IMR-90 (cell line): ENCODE results near the gene TOMM20. TPM values are rescaled to one million over a fixed set of nuclear protein-coding genes. Genes with fewer than 3 reads are reported as not detected.
A peak's percentile ranks its signal among the peaks of the same experiment; 100 is the strongest.

Source experiments
- ATAC-seq: fragments of 200-7000 bp; cut with Tn5 transposase; 2 replicates; pipeline ENCODE4 v1.9.1; 2020; ENCODE audit warnings: low read depth, mild to moderate bottlenecking, moderate library complexity
- BruUV-seq: library from RNA; stranded (reverse); fragments of 400-500 nt; replicated peaks from 2 replicates; lab custom pipeline; 2021; lab: Mats Ljungman, UMichigan
- CTCF ChIA-PET: fragments of 300-600 bp; formaldehyde crosslinking; extraction: SDS; loops from one replicate; lab custom pipeline; 2021; ENCODE audit warnings: antibody characterized with exemption; lab: Yijun Ruan, JAX
- POLR2A ChIA-PET: fragments of 300-600 bp; sonication (Branson Sonifier 250); formaldehyde crosslinking; loops from one replicate; lab custom pipeline; 2022; ENCODE audit warnings: antibody characterized with exemption; ENCODE audit not compliant: unreplicated experiment; lab: Charles Lee
- DNase-seq: peaks from one replicate; pipeline ENCODE4 v3.0.0; 2013
- H2AFZ ChIP-seq: replicated peaks from 2 replicates; pipeline ENCODE3; 2013; ENCODE audit warnings: low read length, mild to moderate bottlenecking; ENCODE audit not compliant: poor library complexity
- H2AK5ac ChIP-seq: 2 replicates; pipeline ENCODE4 v1.6.1; 2013; ENCODE audit warnings: low read depth, low read length, inconsistent platforms
- H2AK9ac ChIP-seq: replicated peaks from 2 replicates; pipeline ENCODE3; 2013; ENCODE audit warnings: mild to moderate bottlenecking, low read depth, low read length, moderate library complexity; ENCODE audit not compliant: poor library complexity
- H2BK120ac ChIP-seq: 2 replicates; pipeline ENCODE4 v1.6.1; 2013; ENCODE audit warnings: low read depth, low read length, inconsistent platforms
- H2BK15ac ChIP-seq: 3 replicates; pipeline ENCODE4 v1.6.1; 2013; ENCODE audit warnings: low read depth, low read length, inconsistent platforms
- H2BK20ac ChIP-seq: 2 replicates; pipeline ENCODE4 v1.6.1; 2013; ENCODE audit warnings: low read depth, mild to moderate bottlenecking, inconsistent platforms, low read length, moderate library complexity
- H2BK5ac ChIP-seq: 2 replicates; pipeline ENCODE4 v1.6.1; 2013; ENCODE audit warnings: mild to moderate bottlenecking, low read depth, low read length, inconsistent platforms; ENCODE audit not compliant: poor library complexity, severe bottlenecking
- H3K14ac ChIP-seq: replicated peaks from 2 replicates; pipeline ENCODE4 v1.6.1; 2013; ENCODE audit warnings: low read depth, low read length, inconsistent platforms
- H3K18ac ChIP-seq: 2 replicates; pipeline ENCODE4 v1.6.1; 2013; ENCODE audit warnings: low read depth, low read length, control low read depth
- H3K23ac ChIP-seq: 2 replicates; pipeline ENCODE4 v1.6.1; 2013; ENCODE audit warnings: low read depth, low read length, inconsistent platforms
- H3K27ac ChIP-seq: 2 replicates; pipeline ENCODE4 v1.5.1; 2013; ENCODE audit warnings: mild to moderate bottlenecking, control low read depth, low read length; ENCODE audit not compliant: insufficient read depth
- H3K27me3 ChIP-seq: 2 replicates; pipeline ENCODE4 v1.6.1; 2013; ENCODE audit warnings: low read length; ENCODE audit not compliant: control insufficient read depth, insufficient read depth
- H3K36me3 ChIP-seq: 2 replicates; pipeline ENCODE4 v1.6.1; 2013; ENCODE audit warnings: low read length, mixed read lengths; ENCODE audit not compliant: control insufficient read depth, insufficient read depth
- H3K4ac ChIP-seq: 2 replicates; pipeline ENCODE4 v1.6.1; 2013; ENCODE audit warnings: low read depth, low read length, inconsistent platforms
- H3K4me1 ChIP-seq: 2 replicates; pipeline ENCODE4 v1.6.1; 2013; ENCODE audit warnings: low read length, mixed read lengths; ENCODE audit not compliant: control insufficient read depth, insufficient read depth
- H3K4me2 ChIP-seq: 2 replicates; pipeline ENCODE4 v1.6.1; 2013; ENCODE audit warnings: low read depth, mild to moderate bottlenecking, control low read depth, low read length, moderate library complexity
- H3K4me3 ChIP-seq: 2 replicates; pipeline ENCODE4 v1.5.1; 2013; ENCODE audit warnings: low read depth, mild to moderate bottlenecking, control low read depth, low read length, moderate library complexity; ENCODE audit not compliant: insufficient read depth
- H3K56ac ChIP-seq: 2 replicates; pipeline ENCODE4 v1.6.1; 2013; ENCODE audit warnings: low read length, inconsistent platforms; ENCODE audit not compliant: insufficient read depth; ENCODE audit errors: extremely low read depth
- H3K79me1 ChIP-seq, 2 experiments: 2 replicates each; pipeline ENCODE4 v1.6.1; 2013; ENCODE audit warnings: low read length in 2 of 2, inconsistent platforms in 1 of 2, low read depth in 1 of 2
- H3K9ac ChIP-seq: 2 replicates; pipeline ENCODE4 v1.6.1; 2013; ENCODE audit warnings: low read depth, low read length, control low read depth
- H3K9me1 ChIP-seq: 2 replicates; pipeline ENCODE4 v1.6.1; 2013; ENCODE audit warnings: low read length, inconsistent platforms; ENCODE audit not compliant: insufficient read depth
- H3K9me3 ChIP-seq: 2 replicates; pipeline ENCODE4 v1.6.1; 2013; ENCODE audit warnings: low read length; ENCODE audit not compliant: control insufficient read depth, insufficient read depth
- H4K20me1 ChIP-seq: 2 replicates; pipeline ENCODE4 v1.6.1; 2013; ENCODE audit warnings: low read length, inconsistent platforms; ENCODE audit not compliant: insufficient read depth
- H4K5ac ChIP-seq: 2 replicates; pipeline ENCODE4 v1.6.1; 2013; ENCODE audit warnings: mild to moderate bottlenecking, low read depth, low read length, control low read depth
- H4K8ac ChIP-seq, 2 experiments: 2 replicates each; pipeline ENCODE4 v1.6.1; 2013; ENCODE audit warnings: low read depth in 2 of 2, low read length in 2 of 2, control low read depth in 1 of 2, inconsistent platforms in 1 of 2
- H4K91ac ChIP-seq: 2 replicates; pipeline ENCODE4 v1.6.1; 2013; ENCODE audit warnings: low read depth, low read length, inconsistent platforms; ENCODE audit not compliant: insufficient read depth
- CEBPB ChIP-seq: IDR thresholded peaks from 2 replicates; pipeline ENCODE4 v1.6.1; 2012; ENCODE audit warnings: low read depth, low read length, improper control_type of control experiment
- MAFK ChIP-seq: IDR thresholded peaks from 2 replicates; pipeline ENCODE4 v1.6.1; 2012; ENCODE audit warnings: low read depth, low read length, improper control_type of control experiment
- MAZ ChIP-seq: IDR thresholded peaks from 2 replicates; pipeline ENCODE4 v1.6.1; 2012; ENCODE audit warnings: low read depth, mild to moderate bottlenecking, low read length, improper control_type of control experiment, moderate library complexity, borderline replicate concordance
- MXI1 ChIP-seq: IDR thresholded peaks from 2 replicates; pipeline ENCODE4 v1.6.1; 2012; ENCODE audit warnings: low read depth, mild to moderate bottlenecking, low read length, moderate library complexity, borderline replicate concordance
- NFE2L2 ChIP-seq: fragments of 150-350 bp; IDR thresholded peaks from 2 replicates; pipeline ENCODE4 v1.6.1; 2016; ENCODE audit warnings: low read depth, mild to moderate bottlenecking, low read length
- POLR2A ChIP-seq: IDR thresholded peaks from 2 replicates; pipeline ENCODE4 v1.6.1; 2012; ENCODE audit warnings: mild to moderate bottlenecking, low read depth, low read length
- WGBS, 2 experiments: methylation state at CpG; one replicate each; pipeline versions ENCODE4 v1.1.5 to v1.1.7; 2013; ENCODE audit warnings: missing lambda C conversion rate in 2 of 2; ENCODE audit not compliant: insufficient read length in 1 of 2; ENCODE audit errors: extremely low coverage in 2 of 2; 5-methylcytosine and 5-hydroxymethylcytosine counted together
- dilution Hi-C: fragments of 300-500 bp; cut with HindIII; formaldehyde crosslinking; loops from one replicate; pipeline ENCODE4 v1.14.3; 2018; ENCODE audit warnings: low sequenced_read_pairs; ENCODE audit not compliant: unreplicated experiment
- in situ Hi-C: fragments of 300-500 bp; cut with MboI; formaldehyde crosslinking; loops from 3 replicates; pipeline ENCODE4 v1.14.3; 2019; ENCODE audit warnings: low sequenced_read_pairs, inconsistent platforms, mixed read lengths
- intact Hi-C: fragments of 100-400 bp; cut with micrococcal nuclease; formaldehyde crosslinking; loops from 2 replicates; pipeline ENCODE4 v1.10.0; 2022
- polyA plus RNA-seq, 3 experiments: library from polyadenylated mRNA; depleted of rRNA; stranded (reverse); fragments of >200 nt; gene quantifications; 2 replicates each; pipeline ENCODE4 v1.2.3, GENCODE V29; 2012; ENCODE audit warnings: low replicate concordance in 1 of 3
- total RNA-seq: library from RNA; depleted of rRNA; stranded (reverse); fragments of >200 nt; gene quantifications from 2 replicates; pipeline ENCODE4 v1.2.3, GENCODE V29; 2012
- TF ChIP-seq, protein P1 (sequence below): conservative IDR thresholded peaks from 2 replicates; pipeline ENCODE4 v1.5.1; 2012; ENCODE audit warnings: mild to moderate bottlenecking, low read depth, low read length, improper control_type of control experiment

TOMM20 gene
- total and polyA plus RNA-seq, 2 of the 4 experiments (the other 2 are of a cell fraction) = 75.3 to 84.4 TPM

DNA sequence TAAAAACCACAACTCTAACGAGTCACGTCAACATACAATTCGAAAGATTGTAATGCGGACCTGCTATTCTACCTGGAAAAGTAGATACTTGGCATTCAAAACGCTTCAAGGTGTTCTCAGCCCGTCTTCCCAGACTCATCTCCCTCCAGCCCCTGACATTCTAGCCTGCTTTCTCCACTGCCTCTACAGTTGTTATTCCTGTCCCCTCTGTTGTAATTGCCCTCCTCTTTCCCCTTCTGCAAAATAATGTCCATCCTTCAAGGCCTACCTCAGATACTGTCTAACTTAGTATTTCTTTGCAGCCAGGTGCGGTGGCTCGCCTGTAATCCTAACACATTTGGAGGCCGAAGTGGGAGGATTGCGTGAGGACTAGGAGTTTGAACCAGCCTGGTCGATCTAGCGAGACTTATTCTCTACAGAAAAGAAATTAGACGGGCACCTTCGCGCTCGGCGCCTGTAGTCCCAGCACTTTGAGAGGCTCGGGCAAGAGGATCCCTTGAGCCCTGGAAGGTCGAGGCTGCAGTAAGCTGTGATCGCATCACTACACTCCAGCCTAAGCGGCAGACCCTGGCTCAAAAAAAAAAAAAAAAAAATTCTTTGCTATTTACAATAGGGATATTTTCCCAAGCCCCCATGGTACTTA lies 33.2 kb upstream of the TOMM20 start (continued):
- no peak for TF ChIP-seq MAFK

DNA sequence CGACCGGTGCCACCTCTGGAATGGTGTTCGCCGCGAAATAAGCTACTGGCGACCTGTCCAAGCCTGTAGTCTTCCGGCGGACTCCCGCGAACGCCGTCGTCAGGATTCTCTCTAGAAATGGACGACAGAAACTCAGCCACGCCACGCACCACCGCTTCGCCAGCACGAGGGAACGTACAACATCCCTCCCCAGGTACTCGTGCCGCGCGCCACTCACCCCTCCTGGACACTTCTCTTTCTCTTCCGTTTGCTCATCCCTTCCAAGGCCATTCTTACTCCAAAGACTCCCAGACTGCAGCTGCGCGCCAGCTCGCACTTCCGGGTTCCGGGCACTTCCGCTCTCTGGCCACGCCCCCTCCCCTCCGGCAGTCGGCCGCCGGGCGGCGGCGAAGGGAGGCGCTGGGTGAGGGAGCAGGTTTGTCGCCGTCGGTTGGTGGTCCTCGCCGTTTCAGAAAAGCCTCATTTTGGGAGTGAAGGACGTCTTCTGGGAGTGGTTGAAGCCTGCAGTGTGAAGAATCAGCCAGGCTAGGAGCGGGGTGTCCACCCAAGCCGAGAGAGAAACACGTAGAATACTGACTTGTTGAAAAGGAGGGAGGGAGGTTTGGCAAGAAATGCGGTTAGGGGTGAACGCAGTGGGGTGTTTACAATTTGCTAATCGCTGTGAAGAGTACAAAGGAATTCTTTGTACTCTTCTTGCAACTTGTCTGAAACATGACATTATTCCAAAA lies 32.5 kb upstream of the TOMM20 start, which contains the start of gene RBM34:
TSS of gene RBM34 (minus strand) at position 294 of the 728 bp plus-strand sequence. CDS start at position 270, 24 bp downstream.
- intact Hi-C loops = loop anchor here (5.0 kb wide), 1 partner anchor 256 kb away; no protein-coding TSS in a partner anchor
- dilution Hi-C loops = no loop called here
- Histone ChIP-seq H3K9me1 (peaks cover 15% of the 10 kb centered on the region), H2BK120ac (peak within 1 kb of the TSS; percentile 83), H3K18ac (peak within 1 kb of the TSS; percentile 79), H4K8ac (peak within 1 kb of the TSS; percentile 82 to 98), H2BK5ac (peak within 1 kb of the TSS; percentile 88), H3K56ac (peak within 1 kb of the TSS; percentile 96), H4K5ac (peak within 1 kb of the TSS; percentile 93), H3K14ac (peak within 1 kb of the TSS; percentile 99), H3K4me3 (peak within 1 kb of the TSS; percentile 88), H3K36me3 (peaks cover 22% of the 10 kb centered on the region), H2AK9ac (peak within 1 kb of the TSS; percentile 96), H2BK20ac (peak within 1 kb of the TSS; percentile 36), H3K9ac (peak within 1 kb of the TSS; percentile 98), H3K4me2 (peak within 1 kb of the TSS; percentile 88), H2AK5ac (peak within 1 kb of the TSS; percentile 79), H4K20me1 (no peaks in the 10 kb centered on the region), H3K79me1 (peaks cover 35 to 49% of the 10 kb centered on the region in 2 experiments), H3K23ac (peak within 1 kb of the TSS; percentile 96), H3K4ac (peak within 1 kb of the TSS; percentile 98), H3K27me3 (no peaks in the 10 kb centered on the region), H4K91ac (peak within 1 kb of the TSS; percentile 92), H3K9me3 (no peaks in the 10 kb centered on the region), H2AFZ (peak within 1 kb of the TSS; percentile 92), H2BK15ac (peak within 1 kb of the TSS; percentile 67; the same call in 1 of the 3 replicates), H3K27ac (peak within 1 kb of the TSS; percentile 96), H3K4me1 (peaks cover 2% of the 10 kb centered on the region)
- ChIA-PET POLR2A (no interaction called here), CTCF (interaction anchor here (0.8 to 1.1 kb wide), 2 partner anchors 48 to 255 kb away, joined by 3 to 6 read pairs; no protein-coding TSS in a partner anchor)
- in situ Hi-C loops = no loop called here
- ATAC-seq = peak; percentile 98
- DNase-seq = peak; percentile 88
- BruUV-seq = no TSS peak
- TF ChIP-seq MXI1 = peak; percentile 49; the same call in 1 of the 2 replicates
- TF ChIP-seq, protein P1, sequence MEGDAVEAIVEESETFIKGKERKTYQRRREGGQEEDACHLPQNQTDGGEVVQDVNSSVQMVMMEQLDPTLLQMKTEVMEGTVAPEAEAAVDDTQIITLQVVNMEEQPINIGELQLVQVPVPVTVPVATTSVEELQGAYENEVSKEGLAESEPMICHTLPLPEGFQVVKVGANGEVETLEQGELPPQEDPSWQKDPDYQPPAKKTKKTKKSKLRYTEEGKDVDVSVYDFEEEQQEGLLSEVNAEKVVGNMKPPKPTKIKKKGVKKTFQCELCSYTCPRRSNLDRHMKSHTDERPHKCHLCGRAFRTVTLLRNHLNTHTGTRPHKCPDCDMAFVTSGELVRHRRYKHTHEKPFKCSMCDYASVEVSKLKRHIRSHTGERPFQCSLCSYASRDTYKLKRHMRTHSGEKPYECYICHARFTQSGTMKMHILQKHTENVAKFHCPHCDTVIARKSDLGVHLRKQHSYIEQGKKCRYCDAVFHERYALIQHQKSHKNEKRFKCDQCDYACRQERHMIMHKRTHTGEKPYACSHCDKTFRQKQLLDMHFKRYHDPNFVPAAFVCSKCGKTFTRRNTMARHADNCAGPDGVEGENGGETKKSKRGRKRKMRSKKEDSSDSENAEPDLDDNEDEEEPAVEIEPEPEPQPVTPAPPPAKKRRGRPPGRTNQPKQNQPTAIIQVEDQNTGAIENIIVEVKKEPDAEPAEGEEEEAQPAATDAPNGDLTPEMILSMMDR = peak; percentile 28; the same call in 1 of the 2 replicates
- no peak for TF ChIP-seq NFE2L2
- TF ChIP-seq POLR2A = peak; percentile 93
- TF ChIP-seq MAZ = peak; percentile 72; the same call in 1 of the 2 replicates
- TF ChIP-seq MAFK = no peak
- TF ChIP-seq CEBPB = peak; percentile 54; the same call in 1 of the 2 replicates
- 0% methylated on average over 20 of the region's 52 CpGs; no CpG with 5 or more reads in 1 of the 2 experiments for WGBS, 2 experiments
